K562 (cell line): ENCODE results near the gene C1orf56. TPM values are rescaled to one million over a fixed set of nuclear protein-coding genes. Genes with fewer than 3 reads are reported as not detected.
A peak's percentile ranks its signal among the peaks of the same experiment; 100 is the strongest.

Experiments
- ATF1 ChIP-seq, 2 experiments: fragments of 450-650 bp in 1 of 2; IDR thresholded peaks; 2 replicates each; pipeline ENCODE4 v1.6.1; 2016; ENCODE audit warnings: missing compliant biosample characterization in 1 of 2, missing genetic modification characterization in 1 of 2
- COPS2 ChIP-seq: fragments of 450-650 bp; conservative IDR thresholded peaks from 2 replicates; pipeline ENCODE4 v1.6.1; 2016; ENCODE audit warnings: mild to moderate bottlenecking, moderate library complexity
- CTBP1 ChIP-seq: fragments of 450-650 bp; IDR thresholded peaks from 2 replicates; pipeline ENCODE4 v1.6.1; 2016; ENCODE audit warnings: borderline replicate concordance
- ESRRB ChIP-seq: fragments of 250-450 bp; sonication (Bioruptor Pico); IDR thresholded peaks from 2 replicates; pipeline ENCODE4 v1.5.0; 2020; ENCODE audit warnings: mild to moderate bottlenecking, moderate library complexity, borderline replicate concordance
- HDAC3 ChIP-seq: fragments of 450-650 bp; IDR thresholded peaks from 2 replicates; pipeline ENCODE4 v1.6.1; 2018; ENCODE audit warnings: borderline replicate concordance, mild to moderate bottlenecking, moderate library complexity; ENCODE audit not compliant: partially characterized antibody
- HDAC6 ChIP-seq: IDR thresholded peaks from 2 replicates; pipeline ENCODE4 v1.6.1; 2012; ENCODE audit warnings: low read depth, mild to moderate bottlenecking, control low read depth, inconsistent platforms, low read length, moderate library complexity
- IFI16 ChIP-seq: fragments of 250-450 bp; sonication (Bioruptor Pico); IDR thresholded peaks from 2 replicates; pipeline ENCODE4 v2.1.2; 2022; ENCODE audit warnings: mild to moderate bottlenecking, inconsistent platforms
- MXI1 ChIP-seq: IDR thresholded peaks from 2 replicates; pipeline ENCODE4 v1.6.1; 2011; ENCODE audit warnings: low read depth, mild to moderate bottlenecking, improper control_type of control experiment, low read length
- NFATC3 ChIP-seq: fragments of 450-650 bp; IDR thresholded peaks from 2 replicates; pipeline ENCODE4 v1.6.1; 2017; ENCODE audit warnings: mild to moderate bottlenecking
- PBX2 ChIP-seq, 2 experiments: IDR thresholded peaks in 1 of 2; conservative IDR thresholded peaks in 1 of 2; 2 replicates each; pipeline ENCODE4 v1.6.1; 2016; ENCODE audit warnings: low read depth in 2 of 2, mild to moderate bottlenecking in 1 of 2, missing compliant biosample characterization in 1 of 2, missing genetic modification characterization in 1 of 2, moderate library complexity in 1 of 2
- PHB ChIP-seq: fragments of 250-450 bp; sonication (Bioruptor Pico); IDR thresholded peaks from 2 replicates; pipeline ENCODE4 v1.5.0; 2021
- POLR2A ChIP-seq: fragments of 450-650 bp; conservative IDR thresholded peaks from 2 replicates; pipeline ENCODE4 v1.6.1; 2016
- RBFOX2 ChIP-seq: fragments of 200-400 bp; formaldehyde crosslinking; IDR thresholded peaks from 2 replicates; pipeline ENCODE4 v1.6.1; 2017; ENCODE audit warnings: low read depth, mild to moderate bottlenecking, low read length, moderate library complexity
- RBM39 ChIP-seq: fragments of 200-400 bp; formaldehyde crosslinking; optimal IDR thresholded peaks from 2 replicates; pipeline ENCODE3; 2018; ENCODE audit warnings: low read depth, low read length
- SAFB2 ChIP-seq: fragments of 200-400 bp; formaldehyde crosslinking; IDR thresholded peaks from 2 replicates; pipeline ENCODE4 v1.6.1; 2018; ENCODE audit warnings: borderline replicate concordance, low read length, low read depth, moderate library complexity; ENCODE audit not compliant: severe bottlenecking
- SNIP1 ChIP-seq: fragments of 450-650 bp; IDR thresholded peaks from 2 replicates; pipeline ENCODE4 v1.7.1; 2017; ENCODE audit warnings: low read depth, mild to moderate bottlenecking
- USF2 ChIP-seq: sonication (generic); formaldehyde crosslinking; IDR thresholded peaks from 2 replicates; pipeline ENCODE4 v1.5.0; 2020; ENCODE audit warnings: missing genetic modification reagents
- ZBTB1 ChIP-seq: sonication (generic); formaldehyde crosslinking; IDR thresholded peaks from 2 replicates; pipeline ENCODE4 v1.8.1; 2023; ENCODE audit warnings: missing genetic modification reagents, low read depth, mild to moderate bottlenecking, borderline replicate concordance
- ZBTB17 ChIP-seq: fragments of 450-650 bp; formaldehyde crosslinking; IDR thresholded peaks from 2 replicates; pipeline ENCODE4 v1.4.0; 2020; ENCODE audit warnings: mild to moderate bottlenecking
- ZNF133 ChIP-seq: fragments of 250-450 bp; sonication (Bioruptor Pico); IDR thresholded peaks from 2 replicates; pipeline ENCODE4 v1.4.0; 2020; ENCODE audit warnings: mild to moderate bottlenecking
- ZNF77 ChIP-seq: fragments of 250-450 bp; sonication (Bioruptor Pico); IDR thresholded peaks from 2 replicates; pipeline ENCODE4 v1.5.0; 2020
- polyA plus RNA-seq, 8 experiments: library from polyadenylated mRNA; depleted of rRNA in 4 of 8; stranded (reverse) in 5 of 8; unstranded in 3 of 8; fragments of >200 nt; fragmentation: Nextera tagmentation in 2 of 8; fragmentation: Illumina TruSeq in 1 of 8; extraction: Ambion mirVana in 2 of 8; extraction: Trizol in 1 of 8; gene quantifications; 2 replicates each; pipeline versions ENCODE4 v1.2.1 to v1.2.3, GENCODE V29; 2011 to 2014; ENCODE audit warnings: inconsistent platforms in 1 of 8, missing spikeins in 1 of 8
- total RNA-seq, 7 experiments: library from RNA; depleted of rRNA in 6 of 7; stranded (reverse); fragments of >200 nt in 6 of 7; fragmentation: Illumina TruSeq in 2 of 7; extraction: Trizol in 2 of 7; gene quantifications; 2 replicates each; pipeline versions ENCODE4 v1.2.1 to v1.2.3, GENCODE V29; 2011 to 2021; ENCODE audit warnings: low replicate concordance in 1 of 7
- TF ChIP-seq, protein P1 (sequence below): fragments of 250-450 bp; sonication (Bioruptor Pico); IDR thresholded peaks from 2 replicates; pipeline ENCODE4 v1.5.0; 2020; ENCODE audit warnings: mild to moderate bottlenecking

C1orf56 gene
- total and polyA plus RNA-seq, 9 of the 15 experiments (the other 6 are each of a cell fraction or from before 2014, with no cell fraction given) = 0.18 to 15.7 (median 1.1) TPM

- TF ChIP-seq ZBTB17 (peak; percentile 40; the same call in 1 of the 2 replicates), ZNF133 (CRISPR knock-in tag) (no peak), RBM39 (no peak), PHB (CRISPR knock-in tag) (no peak), MXI1 (peak; percentile 47), SAFB2 (no peak), HDAC6 (no peak), ATF1 (CRISPR knock-in tag; IDR thresholded peaks at IDR 0.05) (no peak), ATF1 (tag; IDR thresholded peaks at IDR 0.05) (peak; percentile 78), IFI16 (no peak), COPS2 (no peak), ZNF77 (CRISPR knock-in tag) (no peak), SNIP1 (no peak; the same call in 1 of the 2 replicates), POLR2A (peak; percentile 91), USF2 (CRISPR knock-in tag) (no peak), PBX2 (CRISPR knock-in tag; IDR thresholded peaks at IDR 0.05; ENCODE audit: low read depth) (no peak), PBX2 (tag; conservative IDR thresholded peaks at IDR 0.05; ENCODE audit: low read depth) (no peak), ZBTB1 (peak; percentile 77; the same call in 1 of the 2 replicates), CTBP1 (peak; percentile 80), NFATC3 (no peak), HDAC3 (peak; percentile 73), ESRRB (CRISPR knock-in tag) (no peak), RBFOX2 (peak; percentile 97)
- TF ChIP-seq, protein P1, sequence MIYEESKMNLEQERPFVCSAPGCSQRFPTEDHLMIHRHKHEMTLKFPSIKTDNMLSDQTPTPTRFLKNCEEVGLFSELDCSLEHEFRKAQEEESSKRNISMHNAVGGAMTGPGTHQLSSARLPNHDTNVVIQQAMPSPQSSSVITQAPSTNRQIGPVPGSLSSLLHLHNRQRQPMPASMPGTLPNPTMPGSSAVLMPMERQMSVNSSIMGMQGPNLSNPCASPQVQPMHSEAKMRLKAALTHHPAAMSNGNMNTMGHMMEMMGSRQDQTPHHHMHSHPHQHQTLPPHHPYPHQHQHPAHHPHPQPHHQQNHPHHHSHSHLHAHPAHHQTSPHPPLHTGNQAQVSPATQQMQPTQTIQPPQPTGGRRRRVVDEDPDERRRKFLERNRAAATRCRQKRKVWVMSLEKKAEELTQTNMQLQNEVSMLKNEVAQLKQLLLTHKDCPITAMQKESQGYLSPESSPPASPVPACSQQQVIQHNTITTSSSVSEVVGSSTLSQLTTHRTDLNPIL = no peak
These were observed 11.8 kb downstream of the C1orf56 start, which contains the start of gene CDC42SE1 (continued) for GRCh38 chr1:151059109-151060006.
